ENCODE data around the gene AUNIP.
A peak's percentile ranks its signal among the peaks of the same experiment; 100 is the strongest.

Gene AUNIP

DNA sequence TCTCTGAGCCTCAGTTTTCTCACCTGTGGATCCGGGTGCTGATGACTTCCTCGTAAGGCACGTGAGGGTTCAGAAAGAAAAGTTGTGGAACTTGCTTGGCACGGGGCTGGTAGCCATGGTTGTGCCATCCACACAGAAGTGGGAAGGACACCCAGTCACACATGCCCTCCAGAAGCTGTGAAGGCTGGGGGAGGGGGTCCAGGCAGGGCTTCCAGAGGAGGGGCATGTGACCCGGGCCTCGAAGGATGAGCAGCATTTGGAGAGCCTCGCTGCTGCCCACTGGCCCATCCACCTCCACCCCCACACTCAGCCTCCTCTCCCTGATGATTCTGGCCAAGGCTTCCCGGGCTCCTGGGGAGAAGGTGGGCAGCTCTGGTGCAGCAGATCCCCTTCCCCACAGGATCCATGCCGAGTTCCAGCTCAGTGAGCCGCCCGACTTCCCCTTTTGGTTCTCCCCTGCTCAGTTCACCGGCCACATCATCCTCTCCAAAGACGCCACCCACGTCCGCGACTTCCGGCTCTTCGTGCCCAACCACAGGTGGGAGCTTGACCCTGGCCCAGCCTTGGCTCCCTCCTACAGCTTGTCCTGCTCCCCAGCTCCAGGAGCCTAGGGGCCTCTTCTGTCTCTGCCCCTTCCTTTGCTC, 49.9 kb downstream of the AUNIP start:
- DNase-seq (ENCODE audit: low spot score), result no peak

GRCh38 chr1:25808481-25809244, 50.6 kb downstream of the AUNIP start:
- no peak for DNase-seq (ENCODE audit: low spot score)

GRCh38 chr1:25807480-25808390, 51.5 kb downstream of the AUNIP start:
- no peak for DNase-seq (ENCODE audit: low spot score)

DNA sequence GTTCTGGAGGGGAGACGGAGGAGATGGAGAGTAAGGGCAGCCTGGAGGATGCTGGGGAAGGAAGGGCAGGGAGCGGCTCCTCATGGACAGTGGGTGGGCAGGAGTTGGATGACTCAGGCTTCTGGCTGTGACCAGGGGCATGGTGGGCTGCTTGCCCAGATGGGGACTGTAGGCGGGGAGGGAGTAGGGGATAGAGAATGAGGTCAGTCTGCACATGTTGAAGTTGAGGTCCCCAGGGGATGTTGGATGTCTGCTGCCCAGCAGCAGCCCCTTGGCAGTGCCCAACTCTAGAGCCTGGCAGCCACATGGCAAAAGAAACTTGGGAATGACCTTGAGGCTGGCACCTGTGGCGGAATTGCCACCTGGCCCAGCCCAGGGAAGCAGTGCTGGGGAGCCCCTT, 52.8 kb downstream of the AUNIP start:
- no peak for DNase-seq (ENCODE audit: low spot score)

DNA sequence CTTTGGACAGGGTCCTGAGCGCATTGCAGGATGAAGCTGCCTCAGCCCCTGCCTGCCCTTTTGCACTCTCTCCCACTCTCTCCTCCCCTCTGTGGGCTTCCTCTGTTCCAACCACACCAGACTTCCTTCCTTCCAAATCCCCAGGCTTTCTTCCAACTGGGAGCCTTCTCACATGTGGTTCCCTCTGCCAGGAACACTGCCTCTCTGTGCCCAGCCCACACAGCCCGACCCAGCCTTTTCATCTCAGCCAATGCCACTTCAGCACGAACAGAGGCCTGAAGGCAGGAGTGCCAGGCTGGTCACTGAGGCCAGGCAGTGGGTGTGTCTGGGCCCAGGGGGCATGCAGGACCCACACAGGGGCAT, 53.4 kb downstream of the AUNIP start:
- DNase-seq (ENCODE audit: low spot score), result no peak

GRCh38 chr1:25804964-25805862, 54.0 kb downstream of the AUNIP start:
- no peak for DNase-seq (ENCODE audit: low spot score)

DNA sequence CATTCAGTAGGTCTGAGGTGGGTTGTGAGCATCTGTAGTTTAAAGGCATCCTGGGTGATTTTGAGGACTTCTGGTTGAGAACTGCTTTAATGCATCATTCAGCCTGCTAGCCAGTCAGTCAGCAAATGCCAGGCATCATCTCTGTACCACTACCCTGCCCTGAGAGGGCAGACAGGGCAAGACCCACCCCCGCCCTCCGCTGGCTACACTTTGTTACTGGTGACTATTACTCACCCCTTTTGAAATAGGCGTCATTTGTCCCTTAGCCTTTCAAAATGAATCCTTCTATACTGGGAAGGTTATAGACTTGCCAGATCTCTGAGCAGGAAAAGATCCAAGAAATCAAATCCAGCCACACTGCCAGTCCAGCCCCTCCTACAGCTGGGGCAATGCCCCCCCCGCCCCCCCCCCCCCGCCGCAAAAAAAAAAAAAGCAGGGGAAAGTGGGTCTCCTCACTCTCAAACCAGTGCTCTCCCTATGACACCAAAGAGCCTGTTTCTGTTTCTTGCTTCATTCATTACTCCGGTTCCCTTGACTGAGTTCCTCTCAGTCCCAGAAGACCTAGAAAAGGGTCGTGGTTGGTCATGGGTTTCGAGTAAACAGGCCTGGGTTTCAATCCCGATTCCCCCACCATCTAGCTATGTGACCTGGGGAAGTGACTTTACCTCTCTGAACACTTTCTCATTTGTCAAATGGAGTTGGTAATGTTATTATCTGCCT, 54.9 kb downstream of the AUNIP start:
- no peak for DNase-seq (ENCODE audit: low spot score)

- DNase-seq (ENCODE audit: low spot score), result no peak
Measured at GRCh38 chr1:25803368-25803767, 55.9 kb downstream of the AUNIP start.

DNA sequence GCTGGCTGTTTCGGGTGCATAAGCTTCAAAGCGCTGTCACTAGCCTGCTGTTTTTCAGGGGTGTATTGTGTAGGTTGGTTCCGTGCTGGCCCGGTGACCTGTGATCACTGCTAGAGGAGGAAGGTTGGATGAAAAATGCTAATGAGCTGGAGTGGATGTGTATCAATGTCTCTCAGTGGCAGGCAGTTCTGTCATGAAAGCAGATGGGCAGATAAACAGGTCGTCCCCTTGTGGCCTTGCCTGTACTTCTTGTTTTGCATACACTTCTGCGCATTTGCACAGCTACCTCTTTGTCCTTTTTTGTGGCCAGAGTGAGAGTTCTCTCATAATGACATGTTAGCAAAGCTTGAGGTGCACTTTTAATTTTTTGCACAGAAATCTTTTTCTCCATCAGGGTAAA, 56.3 kb downstream of the AUNIP start:
- DNase-seq (ENCODE audit: low spot score), result no peak

- DNase-seq (ENCODE audit: low spot score), result no peak
Measured at GRCh38 chr1:25800703-25801377, 58.4 kb downstream of the AUNIP start.

- DNase-seq (ENCODE audit: low spot score), result peak; percentile 85
Measured at GRCh38 chr1:25799935-25800702, 59.1 kb downstream of the AUNIP start, which contains the start of gene SELENON. SELENON (plus strand) TSS chr1:25800193; CDS start chr1:25800231, 38 bp downstream.

DNA sequence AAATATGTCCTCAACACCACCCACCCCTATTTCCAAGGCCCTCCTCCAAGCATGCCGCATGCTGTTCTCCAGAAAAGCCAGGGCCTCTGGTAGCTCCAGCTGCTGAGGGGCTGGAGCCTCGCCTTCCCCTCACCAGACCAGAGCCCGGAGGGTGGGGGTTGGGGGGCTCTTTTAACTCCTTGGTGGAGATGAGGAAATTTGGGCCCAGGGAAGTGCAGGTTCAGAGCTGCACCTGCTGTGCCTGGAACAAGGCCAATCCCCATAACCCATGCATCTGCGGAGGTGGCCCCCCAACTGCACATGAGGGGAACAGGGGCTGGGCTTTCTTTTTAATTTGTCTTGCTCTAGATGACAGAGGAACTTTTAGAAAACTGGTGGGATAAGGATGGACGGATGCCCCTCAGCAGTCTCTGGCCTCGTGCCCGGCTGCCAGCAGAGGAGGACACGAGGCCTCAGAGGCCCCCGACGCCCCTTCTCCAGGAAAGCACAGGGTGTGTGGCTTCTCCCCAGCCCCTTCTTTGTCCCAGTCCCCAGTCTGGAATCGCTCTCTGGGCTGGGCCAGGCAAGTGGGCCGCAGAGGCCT, 59.8 kb downstream of the AUNIP start:
- DNase-seq (ENCODE audit: low spot score), result no peak

GRCh38 chr1:25798666-25799351, 60.4 kb downstream of the AUNIP start:
- DNase-seq (ENCODE audit: low spot score), result no peak

- DNase-seq (ENCODE audit: low spot score), result peak; percentile 92
Measured at GRCh38 chr1:25797939-25798338, 61.3 kb downstream of the AUNIP start.

GRCh38 chr1:25796811-25797458, 62.3 kb downstream of the AUNIP start:
- peak; percentile 83 for DNase-seq (ENCODE audit: low spot score)

- DNase-seq (ENCODE audit: low spot score), result no peak
Measured at GRCh38 chr1:25795946-25796810, 63.1 kb downstream of the AUNIP start.

DNA sequence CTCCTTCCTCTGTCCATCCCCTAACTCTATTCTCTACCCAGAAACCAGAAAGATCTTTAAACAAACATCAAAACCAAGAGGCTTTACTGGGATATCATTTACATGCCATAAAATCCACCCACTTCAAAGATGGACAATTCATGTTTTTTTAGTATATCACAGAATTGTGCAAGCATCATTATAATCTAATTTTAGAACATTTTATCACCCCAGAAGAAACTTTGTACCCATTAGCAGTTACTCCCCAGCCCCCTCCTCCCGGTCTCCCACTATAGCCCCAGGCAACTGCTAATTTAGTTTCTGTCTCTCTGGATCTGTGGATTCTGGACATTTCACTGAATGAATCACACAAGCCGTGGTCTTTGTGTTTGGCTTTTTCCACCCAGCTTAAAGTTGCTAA, 64.0 kb downstream of the AUNIP start:
- DNase-seq (ENCODE audit: low spot score), result no peak

All from HuH-7 (cell line).